Thymus (tissue), 11 donors: ENCODE measurements around the gene NOL4L. TPM values are rescaled to one million over a fixed set of nuclear protein-coding genes. Genes with fewer than 3 reads are reported as not detected.

Source experiments
- DNase-seq, 9 donors: peaks; one replicate each; pipeline ENCODE4 v3.0.0-alpha.2; 2013; ENCODE audit warnings: low spot score in 9 of 9, low read depth in 6 of 9, missing footprints in 1 of 9
- H3K27ac ChIP-seq, 2 donors: one replicate each; pipeline ENCODE4 v1.5.1; 2013; ENCODE audit warnings: control low read depth in 1 of 2, low read depth in 1 of 2, low read length in 1 of 2, mild to moderate bottlenecking in 1 of 2, moderate library complexity in 1 of 2
- H3K27me3 ChIP-seq, 2 donors: one replicate each; pipeline ENCODE4 v1.5.1; 2013; ENCODE audit warnings: low read length in 1 of 2; ENCODE audit not compliant: control insufficient read depth in 2 of 2, insufficient read depth in 1 of 2
- H3K36me3 ChIP-seq, 2 donors: one replicate each; pipeline ENCODE4 v1.5.1; 2013; ENCODE audit warnings: low read length in 1 of 2, mild to moderate bottlenecking in 1 of 2, moderate library complexity in 1 of 2; ENCODE audit not compliant: control insufficient read depth in 2 of 2, insufficient read depth in 2 of 2
- H3K4me1 ChIP-seq, 2 donors: one replicate each; pipeline ENCODE4 v1.5.1; 2013; ENCODE audit warnings: low read length in 2 of 2; ENCODE audit not compliant: control insufficient read depth in 2 of 2, insufficient read depth in 2 of 2
- H3K4me3 ChIP-seq, 2 donors: one replicate each; pipeline ENCODE4 v1.5.1; 2013; ENCODE audit warnings: low read length in 2 of 2, control low read depth in 1 of 2, mild to moderate bottlenecking in 1 of 2
- H3K9me3 ChIP-seq, 2 donors: one replicate each; pipeline ENCODE4 v1.5.1; 2013; ENCODE audit warnings: low read length in 1 of 2, mild to moderate bottlenecking in 1 of 2; ENCODE audit not compliant: control insufficient read depth in 2 of 2, insufficient read depth in 1 of 2
- WGBS: extraction: QIAGEN DNeasy Blood & Tissue Kit; methylation state at CpG from one replicate; pipeline ENCODE4 v1.1.7; 2013; 5-methylcytosine and 5-hydroxymethylcytosine counted together
- polyA plus RNA-seq: library from polyadenylated mRNA; stranded (reverse); fragments of 200-250 nt; gene quantifications from one replicate; pipeline ENCODE4 v1.2.3, GENCODE V29; 2013
- total RNA-seq: library from RNA; stranded (reverse); fragments of 120-200 nt; gene quantifications from one replicate; pipeline ENCODE4 v1.2.4, GENCODE V29; 2013
- donor health status: healthy.

Gene NOL4L
- total and polyA plus RNA-seq, 2 donors, result 12.4 to 14.1 TPM

DNA sequence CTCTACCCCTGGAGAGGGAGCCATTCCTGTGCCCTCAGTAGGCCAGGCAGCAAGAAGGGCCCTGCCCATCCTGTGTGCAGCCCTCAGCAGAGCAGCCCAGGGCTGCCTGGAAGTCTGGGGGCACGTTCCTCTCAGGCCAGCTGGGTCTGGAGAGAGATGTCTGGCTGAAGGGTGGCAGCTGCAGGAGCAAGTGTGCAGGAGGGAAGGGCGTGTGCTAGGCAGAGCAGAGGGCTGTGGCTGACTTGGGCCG is 62.7 kb downstream of the NOL4L start:
- no peak overlapping the region for H3K4me3 ChIP-seq
- H3K27ac ChIP-seq, result peak overlapping the region; percentile 1 to 67
- no peaks in the 10 kb centered on the region for H3K27me3 ChIP-seq
- peaks cover 46 to 65% of the 10 kb centered on the region in 2 donors for H3K36me3 ChIP-seq
- H3K9me3 ChIP-seq, result no peaks in the 10 kb centered on the region
- H3K4me1 ChIP-seq, result peaks cover 59 to 84% of the 10 kb centered on the region in 2 donors
- 6% methylated on average over 3 of the region's 3 CpGs for WGBS
- peak in 1 of 9 donors; percentile 58 for DNase-seq

GRCh38 chr20:32521780-32522525 is 63.2 kb downstream of the NOL4L start:
- Histone ChIP-seq H3K9me3 (no peaks in the 10 kb centered on the region), H3K36me3 (peaks cover 49 to 70% of the 10 kb centered on the region in 2 donors), H3K27ac (peak overlapping the region; percentile 64 to 67), H3K27me3 (no peaks in the 10 kb centered on the region), H3K4me3 (no peak overlapping the region), H3K4me1 (peaks cover 55 to 84% of the 10 kb centered on the region in 2 donors)
- peak in 3 of 9 donors; percentile 73 to 83 (median 80) for DNase-seq
- WGBS, result 24% methylated on average over 15 of the region's 15 CpGs

DNA sequence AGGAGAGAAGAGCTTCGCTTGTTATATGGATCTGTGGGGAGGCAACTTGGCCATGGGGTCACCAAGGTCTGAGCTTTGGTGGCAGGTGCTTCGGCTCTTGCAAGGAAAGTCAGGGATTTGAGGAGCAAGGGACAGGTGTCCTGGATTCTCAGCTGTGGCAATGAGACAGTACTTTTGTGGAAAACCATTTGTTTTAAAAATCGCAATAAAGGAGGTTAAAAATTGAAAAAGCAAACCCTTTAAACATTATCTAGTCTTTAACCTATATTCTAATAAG is 64.3 kb downstream of the NOL4L start:
- H3K36me3 ChIP-seq, result peaks cover 56 to 75% of the 10 kb centered on the region in 2 donors
- H3K27ac ChIP-seq, result no peak overlapping the region
- H3K4me1 ChIP-seq, result peaks cover 46 to 84% of the 10 kb centered on the region in 2 donors
- DNase-seq, result no peak
- 87% methylated on average over 3 of the region's 3 CpGs for WGBS
- no peaks in the 10 kb centered on the region for H3K27me3 ChIP-seq
- H3K9me3 ChIP-seq, result no peaks in the 10 kb centered on the region
- H3K4me3 ChIP-seq, result no peak overlapping the region

GRCh38 chr20:32519381-32519730 is 65.8 kb downstream of the NOL4L start:
- no peaks in the 10 kb centered on the region for H3K9me3 ChIP-seq
- no peaks in the 10 kb centered on the region for H3K27me3 ChIP-seq
- 94% methylated on average over 11 of the region's 11 CpGs for WGBS
- peaks cover 51 to 76% of the 10 kb centered on the region in 2 donors for H3K36me3 ChIP-seq
- H3K4me1 ChIP-seq, result peaks cover 36 to 84% of the 10 kb centered on the region in 2 donors
- H3K4me3 ChIP-seq, result no peak overlapping the region
- DNase-seq, result no peak
- H3K27ac ChIP-seq, result peak overlapping the region in 1 of 2 donors; percentile 38

- 91% methylated on average over 14 of the region's 14 CpGs for WGBS
- H3K36me3 ChIP-seq, result peaks cover 49 to 70% of the 10 kb centered on the region in 2 donors
- H3K9me3 ChIP-seq, result no peaks in the 10 kb centered on the region
- no peak for DNase-seq
- peaks cover 34 to 84% of the 10 kb centered on the region in 2 donors for H3K4me1 ChIP-seq
- no peak overlapping the region for H3K4me3 ChIP-seq
- H3K27me3 ChIP-seq, result no peaks in the 10 kb centered on the region
- no peak overlapping the region for H3K27ac ChIP-seq
These were observed 66.3 kb downstream of the NOL4L start for GRCh38 chr20:32518593-32519380.

DNA sequence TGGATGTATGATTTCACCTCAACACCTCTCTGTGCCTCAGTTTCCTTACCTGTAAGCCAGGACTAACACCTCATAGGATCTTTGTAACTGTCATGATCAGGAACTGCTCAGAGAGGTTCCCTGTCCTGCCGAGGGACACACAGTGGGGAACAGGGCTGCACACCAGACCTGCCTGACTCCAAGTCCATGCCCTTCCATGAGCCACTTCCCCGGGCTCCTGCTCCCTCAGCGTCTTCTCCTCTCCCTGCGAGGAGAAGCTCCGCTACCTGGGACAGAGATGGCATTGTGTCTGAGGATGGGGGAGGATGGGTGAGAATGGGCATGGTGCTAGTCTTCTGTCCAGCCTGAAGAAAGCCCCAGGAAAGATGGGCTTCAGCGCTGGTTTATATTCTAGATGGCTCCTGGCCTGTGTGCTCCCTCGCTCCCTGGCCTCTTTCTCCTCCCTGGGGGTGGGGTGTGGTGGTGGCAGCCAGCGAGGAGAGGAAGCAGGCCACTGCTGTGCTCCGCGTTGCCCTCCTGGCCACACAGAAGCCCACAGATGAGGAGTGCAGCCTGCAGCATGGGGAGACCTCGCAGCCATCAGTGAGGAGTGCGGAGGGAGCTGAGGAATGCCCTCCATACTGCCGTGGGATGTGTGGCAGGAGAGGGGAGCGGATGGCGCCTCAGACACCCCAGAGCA is 67.1 kb downstream of the NOL4L start:
- H3K9me3 ChIP-seq, result no peaks in the 10 kb centered on the region
- no peak overlapping the region for H3K27ac ChIP-seq
- peaks cover 49 to 71% of the 10 kb centered on the region in 2 donors for H3K36me3 ChIP-seq
- peaks cover 30 to 83% of the 10 kb centered on the region in 2 donors for H3K4me1 ChIP-seq
- no peak overlapping the region for H3K4me3 ChIP-seq
- WGBS, result 94% methylated on average over 15 of the region's 15 CpGs
- H3K27me3 ChIP-seq, result no peaks in the 10 kb centered on the region
- no peak for DNase-seq

- no peak overlapping the region for H3K4me3 ChIP-seq
- H3K27me3 ChIP-seq, result no peaks in the 10 kb centered on the region
- no peak for DNase-seq
- peaks cover 26 to 81% of the 10 kb centered on the region in 2 donors for H3K4me1 ChIP-seq
- H3K9me3 ChIP-seq, result no peaks in the 10 kb centered on the region
- WGBS, result 89% methylated on average over 6 of the region's 6 CpGs
- H3K27ac ChIP-seq, result no peak overlapping the region
- peaks cover 49 to 69% of the 10 kb centered on the region in 2 donors for H3K36me3 ChIP-seq
These were observed 67.6 kb downstream of the NOL4L start for GRCh38 chr20:32517518-32517873.

DNA sequence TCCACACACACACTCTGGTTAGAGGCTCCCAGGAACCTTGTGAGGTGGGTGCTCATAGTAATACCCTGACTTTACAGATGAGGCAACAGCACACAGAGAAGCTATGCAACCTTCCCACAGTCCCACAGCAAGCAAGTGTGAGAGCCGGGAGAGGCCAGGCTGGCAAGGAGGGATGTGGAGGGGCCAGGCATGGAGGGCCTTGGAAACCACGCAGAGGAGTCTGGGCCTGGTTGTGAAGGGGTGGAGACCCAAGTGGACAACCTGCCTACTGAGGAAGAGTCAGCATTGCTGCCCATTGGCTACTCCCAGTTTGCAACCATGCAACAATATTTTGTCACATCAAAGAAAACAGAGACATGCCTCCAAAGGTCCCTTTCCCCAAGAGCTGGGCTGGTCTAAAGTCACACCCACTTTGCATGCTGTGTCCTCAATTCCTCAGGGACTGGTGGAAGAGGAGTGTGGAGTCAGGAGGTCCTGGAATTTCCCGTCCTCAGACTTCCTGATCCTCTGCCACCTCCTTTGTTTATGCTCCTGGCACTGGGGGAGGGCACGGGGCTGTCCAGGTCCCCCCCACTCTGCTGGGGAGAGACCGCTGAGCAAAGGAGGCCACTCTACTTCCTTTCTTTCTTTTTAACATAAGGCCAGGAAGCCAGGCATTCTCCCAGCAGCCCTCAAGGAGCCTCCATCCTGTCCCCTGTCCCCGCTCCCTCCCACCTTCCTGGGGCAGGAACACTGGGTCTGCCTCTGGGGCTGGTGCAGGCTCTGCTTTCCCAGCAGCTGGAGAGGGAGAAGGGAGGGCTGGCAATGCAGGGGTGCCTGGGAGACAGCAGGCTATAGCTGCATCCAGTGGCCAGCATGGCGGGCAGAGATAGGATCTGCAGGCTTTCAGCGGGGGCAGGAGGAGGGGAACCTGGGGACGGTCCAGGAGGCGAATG is 68.3 kb downstream of the NOL4L start:
- 86% methylated on average over 10 of the region's 10 CpGs for WGBS
- no peaks in the 10 kb centered on the region for H3K27me3 ChIP-seq
- no peak for DNase-seq
- no peaks in the 10 kb centered on the region for H3K9me3 ChIP-seq
- H3K27ac ChIP-seq, result no peak overlapping the region
- H3K4me3 ChIP-seq, result no peak overlapping the region
- peaks cover 21 to 79% of the 10 kb centered on the region in 2 donors for H3K4me1 ChIP-seq
- H3K36me3 ChIP-seq, result peaks cover 49 to 66% of the 10 kb centered on the region in 2 donors
